Vagina (tissue), 2 donors: Measurements from ENCODE around the gene PLA2R1.

ENCODE experiments used
- CTCF ChIP-seq, 3 experiments: fragments of 450-650 bp in 2 of 3; fragments of 200-600 bp in 1 of 3; sonication (generic) in 1 of 3; IDR thresholded peaks; one replicate each; pipeline ENCODE4 v1.5.1; 2017 to 2019; ENCODE audit warnings: antibody characterized with exemption in 3 of 3, mild to moderate bottlenecking in 2 of 3, moderate library complexity in 2 of 3
- POLR2A ChIP-seq, 2 donors: fragments of 450-650 bp; IDR thresholded peaks; one replicate each; pipeline ENCODE4 v1.6.1; 2017; ENCODE audit warnings: antibody characterized with exemption in 2 of 2, mild to moderate bottlenecking in 2 of 2, moderate library complexity in 2 of 2

DNA sequence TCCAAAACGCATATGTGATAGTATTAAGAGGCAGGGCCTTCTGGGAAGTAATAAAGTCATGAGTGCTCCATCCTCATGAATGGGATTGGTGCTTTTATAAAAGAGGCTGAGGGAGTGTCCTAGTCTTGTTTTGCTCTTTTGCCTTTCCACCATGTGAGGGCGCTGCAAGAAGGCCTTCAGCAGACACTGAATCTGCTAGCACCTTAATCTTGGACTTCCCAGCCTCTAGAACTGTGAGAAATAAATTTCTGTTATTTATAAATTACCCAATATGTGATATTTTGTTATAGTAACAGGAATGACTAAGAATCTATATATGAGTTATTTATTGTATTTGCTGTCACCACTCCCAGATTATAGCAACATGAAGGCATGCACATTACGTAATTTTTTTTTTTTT lies 63.5 kb downstream of the PLA2R1 start:
- TF ChIP-seq POLR2A (IDR thresholded peaks at IDR 0.05) (no peak), CTCF (IDR thresholded peaks at IDR 0.05) (no peak)
